H1 (cell line): ENCODE results near the gene SYT13.
"Not testable (repeated sequence)": the region's sequence is repeated elsewhere in the genome, so short reads cannot be mapped to it uniquely, and the experiment has no call there.

ENCODE experiments used
- BRCA1 ChIP-seq: IDR thresholded peaks from 2 replicates; pipeline ENCODE4 v1.6.1; 2012; ENCODE audit warnings: low read depth, low read length, improper control_type of control experiment
- EP300 ChIP-seq, 2 experiments: IDR thresholded peaks; 1 replicate in 1 of 2; 2 replicates in 1 of 2; pipeline ENCODE4 v1.6.1; 2011 to 2012; ENCODE audit warnings: low read depth in 2 of 2, low read length in 2 of 2, mild to moderate bottlenecking in 2 of 2, borderline replicate concordance in 1 of 2, inconsistent platforms in 1 of 2, moderate library complexity in 1 of 2
- POLR2A ChIP-seq, 2 experiments: IDR thresholded peaks; 1 replicate in 1 of 2; 2 replicates in 1 of 2; pipeline ENCODE4 v1.6.1; 2011; ENCODE audit warnings: low read depth in 2 of 2, low read length in 2 of 2, mild to moderate bottlenecking in 2 of 2; ENCODE audit errors: control extremely low read depth in 1 of 2

- TF ChIP-seq POLR2A (IDR thresholded peaks at IDR 0.05; ENCODE audit: control extremely low read depth in 1 of 2, low read depth in 2 of 2, low read length in 2 of 2); BRCA1; EP300 (IDR thresholded peaks at IDR 0.05; ENCODE audit: borderline replicate concordance in 1 of 2, low read depth in 2 of 2, low read length in 2 of 2): not testable (repeated sequence)
These were observed 36.8 kb downstream of the SYT13 start for GRCh38 chr11:45249372-45249771.
